GM12878 (cell line): Measurements from ENCODE around the gene GALNT16. TPM values are rescaled to one million over a fixed set of nuclear protein-coding genes. Genes with fewer than 3 reads are reported as not detected.
A peak's percentile ranks its signal among the peaks of the same experiment; 100 is the strongest.

ENCODE experiments used
- ATF2 ChIP-seq: IDR thresholded peaks from 2 replicates; pipeline ENCODE4 v1.6.1; 2012; ENCODE audit warnings: low read length, inconsistent platforms
- BCL3 ChIP-seq: IDR thresholded peaks from 2 replicates; pipeline ENCODE4 v1.6.1; 2011; ENCODE audit warnings: borderline replicate concordance, low read depth, mild to moderate bottlenecking, moderate library complexity, low read length; ENCODE audit not compliant: insufficient read depth, poor library complexity, severe bottlenecking
- BMI1 ChIP-seq: fragments of 450-650 bp; IDR thresholded peaks from 2 replicates; pipeline ENCODE4 v1.6.1; 2016; ENCODE audit warnings: mild to moderate bottlenecking, moderate library complexity, borderline replicate concordance
- CHD1 ChIP-seq: IDR thresholded peaks from 2 replicates; pipeline ENCODE4 v1.6.1; 2012; ENCODE audit warnings: low read depth, low read length, improper control_type of control experiment
- CREB1 ChIP-seq: IDR thresholded peaks from 2 replicates; pipeline ENCODE4 v1.6.1; 2012; ENCODE audit warnings: low read depth, mild to moderate bottlenecking, inconsistent platforms
- CTCF ChIP-seq, 3 experiments: IDR thresholded peaks in 2 of 3; conservative IDR thresholded peaks in 1 of 3; 2 replicates each; pipeline ENCODE4 v1.5.1; 2011; ENCODE audit warnings: low read depth in 3 of 3, low read length in 3 of 3, mild to moderate bottlenecking in 3 of 3, control low read depth in 2 of 3, moderate library complexity in 2 of 3, inconsistent platforms in 1 of 3, mixed read lengths in 1 of 3; ENCODE audit not compliant: control insufficient read depth in 2 of 3, insufficient read depth in 1 of 3; ENCODE audit errors: extremely low read depth in 1 of 3
- HDAC6 ChIP-seq: fragments of 200-600 bp; sonication (generic); IDR thresholded peaks from one replicate; pipeline ENCODE4 v1.8.0; 2017; ENCODE audit warnings: antibody characterized with exemption; ENCODE audit not compliant: unreplicated experiment
- HSF1 ChIP-seq: fragments of 150-350 bp; IDR thresholded peaks from 2 replicates; pipeline ENCODE4 v1.6.1; 2014; ENCODE audit warnings: mild to moderate bottlenecking, low read depth, low read length
- IKZF2 ChIP-seq, 2 experiments: fragments of 450-650 bp; IDR thresholded peaks; 2 replicates each; pipeline ENCODE4 v1.6.1; 2017; ENCODE audit warnings: mild to moderate bottlenecking in 2 of 2, moderate library complexity in 2 of 2
- IRF3 ChIP-seq: fragments of 450-650 bp; IDR thresholded peaks from 2 replicates; pipeline ENCODE4 v1.6.1; 2014; ENCODE audit warnings: mild to moderate bottlenecking
- IRF4 ChIP-seq: IDR thresholded peaks from 2 replicates; pipeline ENCODE4 v1.6.1; 2011; ENCODE audit warnings: low read depth, low read length
- KDM1A ChIP-seq: fragments of 200-600 bp; sonication (generic); IDR thresholded peaks from 2 replicates; pipeline ENCODE4 v1.6.1; 2016; ENCODE audit warnings: borderline replicate concordance
- LARP7 ChIP-seq: fragments of 450-650 bp; IDR thresholded peaks from 2 replicates; pipeline ENCODE4 v1.6.1; 2017; ENCODE audit warnings: mild to moderate bottlenecking
- NBN ChIP-seq: fragments of 450-650 bp; IDR thresholded peaks from 2 replicates; pipeline ENCODE4 v1.6.1; 2016
- NFXL1 ChIP-seq: fragments of 450-650 bp; IDR thresholded peaks from 2 replicates; pipeline ENCODE4 v1.6.1; 2017; ENCODE audit warnings: antibody characterized with exemption, mild to moderate bottlenecking, borderline replicate concordance
- NFYA ChIP-seq: IDR thresholded peaks from 2 replicates; pipeline ENCODE4 v1.6.1; 2011; ENCODE audit warnings: low read depth, mild to moderate bottlenecking, low read length, improper control_type of control experiment, borderline replicate concordance
- RAD21 ChIP-seq: IDR thresholded peaks from 2 replicates; pipeline ENCODE4 v1.6.1; 2011; ENCODE audit warnings: mild to moderate bottlenecking, low read depth, low read length, moderate library complexity; ENCODE audit not compliant: insufficient read depth
- RB1 ChIP-seq: fragments of 450-650 bp; formaldehyde crosslinking; IDR thresholded peaks from 2 replicates; pipeline ENCODE4 v1.6.1; 2017; ENCODE audit warnings: mild to moderate bottlenecking, borderline replicate concordance
- SREBF1 ChIP-seq: IDR thresholded peaks from 2 replicates; pipeline ENCODE4 v1.6.1; 2012; ENCODE audit warnings: mild to moderate bottlenecking, low read length
- TCF7 ChIP-seq: IDR thresholded peaks from 2 replicates; pipeline ENCODE4 v1.6.1; 2014; ENCODE audit warnings: antibody characterized with exemption, borderline replicate concordance
- ZBTB33 ChIP-seq: fragments of 450-650 bp; IDR thresholded peaks from 2 replicates; pipeline ENCODE4 v1.6.1; 2017; ENCODE audit warnings: mild to moderate bottlenecking
- ZNF24 ChIP-seq: fragments of 450-650 bp; IDR thresholded peaks from 2 replicates; pipeline ENCODE4 v1.6.1; 2017; ENCODE audit warnings: antibody characterized with exemption, mild to moderate bottlenecking
- polyA plus RNA-seq, 11 experiments: library from polyadenylated mRNA; depleted of rRNA in 4 of 11; unstranded in 6 of 11; stranded (reverse) in 5 of 11; fragments of >200 nt; fragmentation: Nextera tagmentation in 4 of 11; fragmentation: Illumina TruSeq in 1 of 11; extraction: Ambion mirVana in 4 of 11; extraction: Trizol in 1 of 11; gene quantifications; 1 replicate in 1 of 11; 2 replicates in 10 of 11; pipeline versions ENCODE4 v1.2.1 to v1.2.3, GENCODE V29; 2011 to 2016; ENCODE audit warnings: inconsistent platforms in 2 of 11, missing spikeins in 2 of 11, low read depth in 1 of 11
- total RNA-seq, 4 experiments: library from RNA; depleted of rRNA in 3 of 4; stranded (reverse); fragments of >200 nt in 3 of 4; fragmentation: Illumina TruSeq in 1 of 4; extraction: Trizol in 1 of 4; gene quantifications; 2 replicates each; pipeline versions ENCODE4 v1.2.1 to v1.2.3, GENCODE V29; 2013 to 2021

GALNT16 gene
- total and polyA plus RNA-seq, 10 of the 15 experiments (the other 5 are each of a cell fraction or from before 2014, with no cell fraction given), result under 0.01 to 0.08 (median 0.03) TPM; not detected in 3

- TF ChIP-seq ATF2 (no peak), SREBF1 (no peak), NFYA (no peak), KDM1A (no peak), NFXL1 (no peak), RB1 (no peak), BMI1 (no peak), IKZF2 (IDR thresholded peaks at IDR 0.05) (peak; percentile 58 to 62; a peak in 2 of 4 replicates), ZNF24 (no peak), HDAC6 (no peak), CTCF (IDR thresholded peaks at IDR 0.05 in 2 of 3, conservative IDR thresholded peaks at IDR 0.05 in 1 of 3; ENCODE audit: control insufficient read depth in 2 of 3, extremely low read depth in 1 of 3, insufficient read depth in 1 of 3, low read depth in 3 of 3, low read length in 3 of 3) (no peak), RAD21 (no peak), CHD1 (no peak), HSF1 (no peak), BCL3 (peak; percentile 20), LARP7 (no peak), CREB1 (0 out of 2 replicates have a peak, but pooled peaks have one; percentile 15), IRF3 (no peak), TCF7 (no peak), NBN (0 out of 2 replicates have a peak, but pooled peaks have one; percentile 72), IRF4 (no peak), ZBTB33 (no peak)
Observed at GRCh38 chr14:69358233-69358963, 98.4 kb downstream of the GALNT16 start (continued).
